PC-3 (cell line): ENCODE data around the gene SPATC1L. TPM values are rescaled to one million over a fixed set of nuclear protein-coding genes. Genes with fewer than 3 reads are reported as not detected.

ENCODE experiments used
- ATAC-seq: fragments of 200-7000 bp; cut with Tn5 transposase; 2 replicates; pipeline ENCODE4 v1.9.1; 2020; ENCODE audit warnings: mild to moderate bottlenecking, moderate library complexity
- BruUV-seq: library from RNA; stranded (reverse); fragments of 400-500 nt; replicated peaks from 2 replicates; lab custom pipeline; 2021; lab: Mats Ljungman, UMichigan
- CTCF ChIA-PET: fragments of 300-600 bp; sonication (Branson Sonifier 250); formaldehyde crosslinking; loops from one replicate; lab custom pipeline; 2022; ENCODE audit warnings: antibody characterized with exemption; lab: Charles Lee
- POLR2A ChIA-PET: fragments of 300-600 bp; sonication (Branson Sonifier 250); formaldehyde crosslinking; loops from one replicate; lab custom pipeline; 2022; ENCODE audit warnings: antibody characterized with exemption; ENCODE audit not compliant: unreplicated experiment; lab: Charles Lee
- DNase-seq: peaks from one replicate; pipeline ENCODE4 v3.0.0-alpha.2; 2015
- H2AFZ ChIP-seq: fragments of 300-600 bp; sonication (generic); 2 replicates; pipeline ENCODE4 v1.6.0; 2016; ENCODE audit warnings: antibody characterized with exemption, low read length
- H3F3A ChIP-seq: fragments of 300-600 bp; sonication (generic); one replicate; pipeline ENCODE4 v1.6.0; 2017; ENCODE audit warnings: antibody characterized with exemption, low read length, control low read depth, mild to moderate bottlenecking; ENCODE audit not compliant: unreplicated experiment
- H3K27ac ChIP-seq: fragments of 300-600 bp; sonication (generic); 2 replicates; pipeline ENCODE4 v1.5.1; 2016; ENCODE audit warnings: mild to moderate bottlenecking, low read length
- H3K27me3 ChIP-seq: fragments of 300-600 bp; sonication (generic); 2 replicates; pipeline ENCODE4 v1.6.1; 2016; ENCODE audit warnings: low read length, mixed read lengths
- H3K36me3 ChIP-seq: fragments of 300-600 bp; sonication (generic); 2 replicates; pipeline ENCODE4 v1.6.1; 2016; ENCODE audit warnings: low read depth, mixed run types, low read length, mixed read lengths
- H3K4me1 ChIP-seq: fragments of 300-600 bp; sonication (generic); 2 replicates; pipeline ENCODE4 v1.5.1; 2016; ENCODE audit warnings: low read length; ENCODE audit not compliant: insufficient read depth
- H3K4me2 ChIP-seq: fragments of 300-600 bp; sonication (generic); 2 replicates; pipeline ENCODE4 v1.6.0; 2016; ENCODE audit warnings: low read length
- H3K4me3 ChIP-seq: fragments of 300-600 bp; sonication (generic); 2 replicates; pipeline ENCODE4 v1.5.1; 2016; ENCODE audit warnings: mild to moderate bottlenecking, low read length, mixed read lengths
- H3K79me2 ChIP-seq: fragments of 300-600 bp; sonication (generic); 2 replicates; pipeline ENCODE4 v1.6.1; 2017; ENCODE audit warnings: low read length, mixed read lengths
- H3K9ac ChIP-seq: fragments of 300-600 bp; sonication (generic); 2 replicates; pipeline ENCODE4 v1.6.0; 2016; ENCODE audit warnings: mild to moderate bottlenecking, low read length
- H3K9me2 ChIP-seq: fragments of 300-600 bp; sonication (generic); replicated peaks from 2 replicates; pipeline ENCODE4 v1.6.1; 2016; ENCODE audit warnings: mixed run types, low read length, mixed read lengths
- H3K9me3 ChIP-seq: fragments of 300-600 bp; sonication (generic); 2 replicates; pipeline ENCODE4 v1.6.1; 2016; ENCODE audit warnings: low read length, mixed read lengths
- H4K20me1 ChIP-seq: fragments of 300-600 bp; sonication (generic); 2 replicates; pipeline ENCODE4 v1.6.1; 2016; ENCODE audit warnings: low read length, mixed read lengths
- CTCF ChIP-seq: fragments of 300-600 bp; sonication (generic); conservative IDR thresholded peaks from 2 replicates; pipeline ENCODE4 v1.5.1; 2017; ENCODE audit warnings: antibody characterized with exemption, low read depth, mild to moderate bottlenecking, low read length
- EZH2 ChIP-seq: fragments of 300-600 bp; sonication (generic); IDR thresholded peaks from one replicate; pipeline ENCODE4 v1.6.1; 2017; ENCODE audit warnings: antibody characterized with exemption, mild to moderate bottlenecking, low read length; ENCODE audit not compliant: unreplicated experiment
- EZH2phosphoT487 ChIP-seq: fragments of 300-600 bp; sonication (generic); IDR thresholded peaks from 2 replicates; pipeline ENCODE4 v1.6.1; 2018; ENCODE audit warnings: mild to moderate bottlenecking, antibody characterized with exemption, low read length, borderline replicate concordance
- intact Hi-C: fragments of 100-400 bp; cut with micrococcal nuclease; formaldehyde crosslinking; loops from 2 replicates; pipeline ENCODE4 v1.9.0; 2023
- total RNA-seq: library from RNA; depleted of rRNA; stranded (reverse); fragments of >200 nt; gene quantifications from 2 replicates; pipeline ENCODE4 v1.2.3, GENCODE V29; 2014

SPATC1L gene
- total RNA-seq, 1 experiment from 2014 or later: 41.7 TPM

- no peaks in the 10 kb centered on the region for H3F3A ChIP-seq
- CTCF ChIA-PET: no interaction called here
- H3K4me2 ChIP-seq: no peak overlapping the region
- intact Hi-C loops: no loop called here
- DNase-seq: no peak
- POLR2A ChIA-PET: no interaction called here
- no peaks in the 10 kb centered on the region for H3K27me3 ChIP-seq
- H3K9ac ChIP-seq: no peak overlapping the region
- H4K20me1 ChIP-seq: no peaks in the 10 kb centered on the region
- no peak for TF ChIP-seq CTCF
- TF ChIP-seq EZH2phosphoT487: no peak
- TF ChIP-seq EZH2: no peak
- no peaks in the 10 kb centered on the region for H3K9me3 ChIP-seq
- H3K4me3 ChIP-seq: no peak overlapping the region
- H3K27ac ChIP-seq: no peak overlapping the region
- ATAC-seq: no peak
- no peaks in the 10 kb centered on the region for H3K79me2 ChIP-seq
- no peaks in the 10 kb centered on the region for H3K9me2 ChIP-seq
- H2AFZ ChIP-seq: no peak overlapping the region
- H3K36me3 ChIP-seq: peaks cover 5% of the 10 kb centered on the region; the same call in 1 of the 2 replicates
- H3K4me1 ChIP-seq: no peaks in the 10 kb centered on the region
- no TSS peak for BruUV-seq
These were observed 24.8 kb upstream of the SPATC1L start for GRCh38 chr21:46208761-46209721.

GRCh38 chr21:46207920-46208591 lies 23.8 kb upstream of the SPATC1L start:
- Histone ChIP-seq H3K36me3 (peaks cover 5% of the 10 kb centered on the region; the same call in 1 of the 2 replicates), H4K20me1 (no peaks in the 10 kb centered on the region), H3K9me3 (no peaks in the 10 kb centered on the region), H3F3A (no peaks in the 10 kb centered on the region), H3K4me3 (no peak overlapping the region), H3K79me2 (no peaks in the 10 kb centered on the region), H3K4me2 (no peak overlapping the region), H3K27me3 (no peaks in the 10 kb centered on the region), H3K9me2 (no peaks in the 10 kb centered on the region), H2AFZ (no peak overlapping the region), H3K9ac (no peak overlapping the region), H3K27ac (no peak overlapping the region), H3K4me1 (no peaks in the 10 kb centered on the region)
- ChIA-PET CTCF (no interaction called here), POLR2A (no interaction called here)
- DNase-seq: no peak
- intact Hi-C loops: no loop called here
- TF ChIP-seq EZH2phosphoT487 (no peak), EZH2 (no peak), CTCF (no peak)
- ATAC-seq: no peak
- BruUV-seq: no TSS peak
